Non-pigmented ciliary epithelial cell (primary cell): ENCODE data around the gene RNF223.
"Not testable (repeated sequence)": the region's sequence is repeated elsewhere in the genome, so short reads cannot be mapped to it uniquely, and the experiment has no call there.

Source experiments
- DNase-seq: peaks from one replicate; pipeline ENCODE4 v3.0.0-alpha.2; 2010; ENCODE audit warnings: low read depth

The RNF223 gene

GRCh38 chr1:1109743-1110142 lies 35.6 kb upstream of the RNF223 start:
- no peak for DNase-seq

DNA sequence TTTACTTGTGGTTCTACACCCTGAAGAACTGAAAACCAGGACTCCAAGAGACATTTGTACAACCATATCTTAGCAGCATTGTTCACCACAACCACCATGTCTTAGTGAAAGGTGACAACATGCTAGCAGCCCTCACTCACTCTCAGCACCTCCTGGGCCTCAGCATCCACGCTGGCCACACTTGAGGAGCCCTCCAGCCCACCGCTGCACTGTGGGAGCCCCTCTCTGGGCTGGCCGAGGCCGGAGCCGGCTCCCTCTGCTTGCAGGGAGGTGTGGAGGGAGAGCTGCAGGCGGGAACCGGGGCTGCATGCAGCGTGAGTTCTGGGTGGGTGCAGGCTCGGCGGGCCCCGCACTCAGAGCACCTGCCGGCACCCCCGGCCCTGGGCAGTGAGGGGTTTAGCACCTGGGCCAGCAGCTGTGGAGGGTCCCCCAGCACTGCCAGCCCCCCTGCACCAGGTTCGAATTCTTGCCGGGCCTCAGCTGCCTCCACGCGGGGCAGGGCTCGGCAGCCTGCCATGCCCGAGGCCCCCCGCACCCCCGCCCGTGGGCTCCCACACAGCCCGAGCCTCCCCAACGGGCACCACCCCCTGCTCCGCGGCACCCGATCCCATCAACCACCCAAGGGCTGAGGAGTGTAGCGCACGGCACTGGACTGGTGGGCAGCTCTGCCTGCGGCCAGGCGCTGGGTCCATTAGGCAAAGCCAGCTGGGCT lies 32.6 kb upstream of the RNF223 start:
- no peak for DNase-seq

DNA sequence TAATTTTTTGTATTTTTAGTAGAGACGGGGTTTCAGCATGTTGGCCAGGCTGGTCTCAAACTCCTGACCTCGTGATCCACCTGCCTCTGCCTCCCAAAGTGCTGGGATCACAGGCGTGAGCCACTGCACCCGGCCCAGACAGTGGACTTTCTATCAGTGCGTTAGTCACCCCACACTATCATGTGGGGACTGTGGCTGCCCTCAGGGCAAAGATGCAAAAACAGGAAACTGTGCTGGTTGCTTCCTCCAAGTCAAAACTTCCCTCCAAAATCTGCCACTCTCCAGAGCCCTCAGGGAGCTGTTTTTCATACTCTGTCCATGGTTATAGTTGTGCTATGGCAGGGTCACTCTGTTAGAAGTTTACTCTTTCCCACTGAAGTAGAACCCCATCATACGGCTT lies 30.0 kb upstream of the RNF223 start:
- not testable (repeated sequence) for DNase-seq

- no peak for DNase-seq
These were observed 27.4 kb upstream of the RNF223 start for GRCh38 chr1:1101503-1101902.

GRCh38 chr1:1100296-1100695 lies 26.2 kb upstream of the RNF223 start:
- DNase-seq, result no peak

DNA sequence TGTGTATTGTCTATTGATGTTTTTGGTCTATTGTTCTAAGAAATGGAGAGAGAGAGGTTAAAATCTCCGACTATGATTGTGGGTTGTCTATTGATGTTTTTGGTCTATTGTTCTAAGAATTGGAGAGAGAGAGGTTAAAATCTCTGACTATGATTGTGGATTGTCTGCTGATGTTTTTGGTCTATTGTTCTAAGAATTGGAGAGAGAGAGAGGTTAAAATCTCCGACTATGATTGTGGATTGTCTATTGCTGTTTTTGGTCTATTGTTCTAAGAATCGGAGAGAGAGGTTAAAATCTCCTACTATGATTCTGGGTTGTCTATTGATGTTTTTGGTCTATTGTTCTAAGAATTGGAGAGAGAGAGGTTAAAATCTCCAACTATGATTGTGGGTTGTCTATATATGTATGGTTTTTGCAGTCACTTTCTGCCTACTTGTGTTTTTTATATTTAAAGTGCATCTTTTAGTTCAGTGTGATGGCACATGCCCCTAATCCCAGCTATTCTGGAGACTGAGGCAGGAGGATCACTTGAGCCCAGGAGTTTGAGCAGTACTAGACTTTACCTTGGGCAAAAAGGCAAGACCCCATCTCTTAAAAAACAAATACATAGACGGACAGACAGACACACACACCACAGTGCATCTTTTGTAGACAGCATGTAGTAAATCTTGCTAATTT lies 25.5 kb upstream of the RNF223 start:
- DNase-seq, result no peak

GRCh38 chr1:1098681-1099421 lies 24.7 kb upstream of the RNF223 start:
- DNase-seq, result no peak

- not testable (repeated sequence) for DNase-seq
These were observed 22.0 kb upstream of the RNF223 start for GRCh38 chr1:1096136-1096535.

GRCh38 chr1:1094981-1095380 lies 20.9 kb upstream of the RNF223 start:
- no peak for DNase-seq

DNA sequence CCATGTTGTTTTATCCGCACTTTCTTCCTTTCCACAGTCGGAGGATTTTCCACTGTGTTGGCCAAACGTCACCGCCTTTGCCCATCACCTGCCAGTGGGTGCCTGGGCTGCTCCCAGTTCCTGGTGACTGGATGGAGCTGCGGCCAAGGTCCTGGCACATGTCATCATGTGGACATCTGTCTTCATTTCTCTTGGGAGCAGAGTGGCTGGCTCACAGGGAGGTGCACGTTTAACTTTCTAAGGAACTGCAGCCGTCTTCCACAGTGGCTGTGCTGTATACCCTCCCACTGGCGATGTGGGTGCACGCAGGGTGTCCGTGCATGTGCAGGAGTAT lies 19.5 kb upstream of the RNF223 start:
- DNase-seq, result no peak

- DNase-seq, result no peak
These were observed 18.9 kb upstream of the RNF223 start for GRCh38 chr1:1092894-1093609.

GRCh38 chr1:1092149-1092855 lies 18.2 kb upstream of the RNF223 start:
- no peak for DNase-seq

DNA sequence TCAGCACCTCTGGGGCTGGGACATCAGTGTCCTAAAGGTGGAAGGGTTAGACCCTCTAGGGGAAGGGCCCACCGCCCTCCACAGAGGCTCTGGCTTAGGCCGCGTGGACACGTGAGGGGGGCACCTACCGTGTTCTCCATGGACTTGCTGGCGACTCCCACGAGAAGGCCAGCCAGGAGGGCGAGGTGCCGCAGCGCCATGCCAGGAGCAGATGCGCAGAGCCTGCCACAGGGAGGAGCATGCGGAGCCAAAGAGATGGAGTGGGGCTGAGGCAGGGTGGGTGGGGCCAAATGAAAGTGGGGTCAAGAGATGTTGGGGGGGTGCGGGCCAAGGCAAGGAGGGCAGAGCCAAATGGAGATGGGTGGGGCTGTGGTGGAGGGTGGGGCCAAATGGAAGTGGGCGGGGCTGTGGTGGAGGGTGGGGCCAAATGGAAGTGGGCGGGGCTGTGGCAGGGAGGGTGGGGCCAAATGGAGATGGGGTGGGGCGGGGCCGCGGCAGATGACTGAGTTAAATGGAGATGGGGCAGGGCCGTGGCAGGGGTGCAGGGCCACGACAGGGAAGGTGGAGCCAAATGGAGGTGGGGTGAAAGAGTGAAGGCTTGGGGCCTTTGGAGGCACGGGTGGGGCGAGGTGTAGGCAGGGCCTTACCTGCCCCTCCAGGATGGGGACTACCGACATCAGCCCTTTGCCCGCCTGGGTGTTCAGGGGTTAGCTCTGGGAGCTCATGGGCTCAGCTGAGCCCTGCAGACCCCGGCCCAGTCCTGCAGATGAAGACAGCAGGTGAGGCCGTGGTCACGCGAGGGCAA lies 17.4 kb upstream of the RNF223 start:
- no peak for DNase-seq

DNA sequence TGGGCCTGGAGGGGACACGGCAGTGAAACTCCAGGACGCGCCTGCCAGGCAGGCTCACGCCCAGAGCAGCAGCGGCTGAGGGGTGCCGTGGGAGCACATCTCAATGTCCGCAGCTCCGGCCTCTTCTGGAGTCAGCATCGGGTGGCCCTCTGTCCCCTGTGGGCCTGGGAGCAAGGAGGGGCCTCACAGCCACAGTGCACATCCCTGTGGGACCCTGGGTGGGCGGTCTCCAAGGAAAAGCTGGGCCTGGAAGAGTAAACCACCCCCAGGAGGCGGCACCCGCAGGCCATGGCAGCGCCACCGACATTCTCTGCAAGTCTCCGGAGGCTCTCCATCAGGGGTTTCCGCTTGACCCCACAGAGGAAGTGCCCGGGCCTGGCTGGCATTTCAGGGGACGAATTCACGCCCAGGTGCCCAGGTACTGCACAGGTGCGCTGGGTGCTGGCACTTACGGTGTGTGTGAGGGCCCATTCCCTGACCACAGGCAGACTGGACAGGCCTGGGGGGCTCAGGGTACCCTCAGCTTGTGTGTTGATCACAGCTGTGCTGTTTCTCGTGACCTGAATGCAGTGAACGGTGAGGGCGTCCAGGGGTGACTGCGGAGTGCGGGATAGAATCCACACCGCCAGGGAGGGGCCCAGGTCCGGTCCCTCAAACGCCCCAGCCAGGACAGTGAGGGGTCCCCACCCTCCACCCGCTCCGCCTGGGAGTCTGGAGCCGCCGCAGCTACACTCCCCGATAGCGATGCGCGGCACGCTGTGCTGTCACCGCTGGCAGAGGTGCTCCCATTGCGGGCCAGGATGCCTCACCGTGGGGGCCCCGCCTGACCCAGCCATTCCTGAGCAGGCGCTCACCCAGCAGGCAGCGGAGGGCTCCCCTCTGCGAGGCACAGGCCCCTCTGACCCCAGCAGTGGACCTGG lies 16.6 kb upstream of the RNF223 start:
- no peak for DNase-seq

GRCh38 chr1:1089731-1090423 lies 15.8 kb upstream of the RNF223 start:
- DNase-seq, result no peak

DNA sequence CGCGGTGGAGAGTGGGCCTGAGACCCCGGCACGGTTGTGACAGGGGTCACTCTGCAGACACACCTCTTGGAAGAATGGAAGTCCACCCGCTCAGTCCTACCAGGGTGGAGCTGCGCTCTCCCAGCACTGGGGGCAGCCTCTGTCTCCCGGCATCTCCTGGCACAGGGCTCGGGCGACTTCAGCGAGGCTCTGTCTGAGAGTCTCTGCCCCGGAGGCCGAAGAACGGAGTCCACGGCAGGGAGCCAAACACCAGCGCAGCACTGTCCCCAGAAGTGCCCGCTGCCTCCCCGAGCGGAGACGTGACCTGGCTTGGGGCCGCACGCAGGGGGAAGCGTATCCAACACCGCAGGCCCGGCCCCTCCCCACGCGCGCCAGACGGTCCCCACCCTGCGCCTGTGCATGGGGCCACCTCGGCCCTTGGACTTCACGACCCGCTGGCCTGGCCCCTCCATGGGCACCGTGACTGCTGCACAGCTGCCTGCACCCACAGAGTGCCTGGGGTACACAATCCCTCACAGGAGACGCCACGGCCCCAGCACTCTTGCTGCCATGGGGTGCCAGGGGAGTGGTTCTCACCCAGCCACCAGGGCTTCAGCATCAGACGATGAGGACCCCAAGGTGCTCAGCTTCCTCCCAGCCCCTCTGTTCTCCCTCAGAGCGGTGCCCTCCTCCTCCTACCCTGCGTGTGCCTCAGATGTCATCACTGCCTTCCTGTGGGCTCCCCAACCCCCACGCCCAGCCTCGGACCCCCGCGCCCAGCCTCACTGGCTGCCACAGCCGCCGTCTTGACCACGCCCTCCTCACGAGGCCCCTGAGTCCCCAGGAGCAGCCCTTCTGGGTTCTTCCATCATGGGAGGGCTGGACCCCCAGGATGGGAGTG lies 14.9 kb upstream of the RNF223 start:
- DNase-seq, result no peak

DNA sequence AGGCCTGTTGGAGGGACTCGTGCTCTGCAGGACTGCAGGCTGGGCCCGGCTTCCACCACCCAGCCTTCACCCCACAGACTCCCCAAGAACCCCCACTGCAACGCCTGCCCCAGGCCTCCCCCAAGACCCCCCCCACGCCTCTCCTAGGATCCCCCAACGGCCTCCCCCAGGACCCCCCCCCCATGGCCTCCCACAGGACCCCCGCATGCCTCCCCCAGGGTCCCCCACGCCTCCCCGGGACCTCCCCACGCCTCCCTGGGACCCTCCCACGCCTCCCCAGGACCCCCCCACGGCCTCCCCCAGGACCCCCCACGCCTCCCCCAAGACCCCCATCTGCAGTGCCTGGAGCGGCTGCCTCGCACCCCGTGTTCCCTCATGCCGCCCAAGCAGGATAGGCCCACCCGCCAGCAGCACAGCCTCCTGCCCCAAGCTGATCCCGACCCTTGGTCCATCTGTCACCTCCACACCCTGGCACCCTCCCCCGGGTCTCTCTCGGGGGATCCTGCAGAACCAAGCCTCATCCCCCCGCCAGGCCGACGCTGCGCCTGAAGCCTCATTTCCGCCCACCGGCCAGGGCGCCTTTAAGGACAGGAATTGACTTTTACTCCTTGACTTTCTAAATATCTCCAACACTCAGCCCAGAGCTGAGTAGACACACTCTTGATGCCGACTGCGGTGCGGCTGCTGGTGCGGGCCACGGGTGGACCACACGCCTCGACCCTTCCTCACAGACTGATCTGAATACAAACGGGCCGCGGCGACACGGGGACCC lies 14.1 kb upstream of the RNF223 start:
- no peak for DNase-seq
